GM21526 (cell line): Measurements from ENCODE around the gene ABCD1.
"Not testable (repeated sequence)": the region's sequence is repeated elsewhere in the genome, so short reads cannot be mapped to it uniquely, and the experiment has no call there.

Source experiments
- ATAC-seq: cut with Tn5 transposase; IDR thresholded peaks from one replicate; pipeline ENCODE4 v1.9.1; 2021; ENCODE audit warnings: moderate library complexity; ENCODE audit not compliant: unreplicated experiment, low FRiP score

Gene ABCD1

GRCh38 chrX:153693216-153694086 lies 31.2 kb upstream of the ABCD1 start:
- ATAC-seq: no peak

- ATAC-seq: not testable (repeated sequence)
Observed at GRCh38 chrX:153694256-153694655, 30.4 kb upstream of the ABCD1 start.

- no peak for ATAC-seq
Observed at GRCh38 chrX:153694687-153695270, 29.9 kb upstream of the ABCD1 start.

GRCh38 chrX:153696100-153696499 lies 28.6 kb upstream of the ABCD1 start:
- ATAC-seq: no peak

GRCh38 chrX:153696538-153696937 lies 28.1 kb upstream of the ABCD1 start:
- not testable (repeated sequence) for ATAC-seq

GRCh38 chrX:153696986-153697722 lies 27.5 kb upstream of the ABCD1 start:
- ATAC-seq: not testable (repeated sequence)

GRCh38 chrX:153697924-153698865 lies 26.5 kb upstream of the ABCD1 start:
- ATAC-seq: no peak

GRCh38 chrX:153699210-153699783 lies 25.4 kb upstream of the ABCD1 start:
- ATAC-seq: not testable (repeated sequence)

GRCh38 chrX:153699784-153700371 lies 24.8 kb upstream of the ABCD1 start:
- not testable (repeated sequence) for ATAC-seq

- no peak for ATAC-seq
Observed at GRCh38 chrX:153700376-153700945, 24.2 kb upstream of the ABCD1 start.

GRCh38 chrX:153700967-153701366 lies 23.7 kb upstream of the ABCD1 start:
- ATAC-seq: no peak

- no peak for ATAC-seq
Observed at GRCh38 chrX:153701706-153702105, 22.9 kb upstream of the ABCD1 start.

GRCh38 chrX:153702336-153703035 lies 22.2 kb upstream of the ABCD1 start:
- ATAC-seq: no peak

GRCh38 chrX:153703036-153703370 lies 21.7 kb upstream of the ABCD1 start:
- no peak for ATAC-seq

- no peak for ATAC-seq
Observed at GRCh38 chrX:153704021-153704526, 20.6 kb upstream of the ABCD1 start.

GRCh38 chrX:153704631-153705402 lies 19.8 kb upstream of the ABCD1 start:
- ATAC-seq: not testable (repeated sequence)

- not testable (repeated sequence) for ATAC-seq
Observed at GRCh38 chrX:153705403-153706060, 19.1 kb upstream of the ABCD1 start.
